Ascending aorta (tissue), 2 donors: ENCODE measurements around the gene ARHGEF19. TPM values are rescaled to one million over a fixed set of nuclear protein-coding genes. Genes with fewer than 3 reads are reported as not detected.
"Not testable (repeated sequence)": the region's sequence is repeated elsewhere in the genome, so short reads cannot be mapped to it uniquely, and the experiment has no call there.

Source experiments
- DNase-seq, 2 donors: peaks; one replicate each; pipeline ENCODE4 v3.0.0-alpha.2; 2019; ENCODE audit warnings: low spot score in 2 of 2
- H3K27ac ChIP-seq, 2 donors: fragments of 200-600 bp; sonication (generic); one replicate each; pipeline ENCODE4 v1.5.1; 2016 to 2017; ENCODE audit warnings: mild to moderate bottlenecking in 1 of 2
- H3K27me3 ChIP-seq: fragments of 200-600 bp; sonication (generic); one replicate; pipeline ENCODE4 v1.5.1; 2017
- H3K36me3 ChIP-seq, 2 donors: fragments of 200-600 bp; sonication (generic); one replicate each; pipeline ENCODE4 v1.5.1; 2016
- H3K4me1 ChIP-seq, 2 donors: fragments of 200-600 bp; sonication (generic); one replicate each; pipeline ENCODE4 v1.5.1; 2016 to 2017; ENCODE audit warnings: mild to moderate bottlenecking in 1 of 2
- H3K4me3 ChIP-seq, 2 donors: fragments of 200-600 bp; sonication (generic); one replicate each; pipeline ENCODE4 v1.5.1; 2016 to 2017; ENCODE audit warnings: mild to moderate bottlenecking in 1 of 2
- H3K9me3 ChIP-seq, 2 donors: fragments of 200-600 bp; sonication (generic); one replicate each; pipeline ENCODE4 v1.5.1; 2016
- CTCF ChIP-seq, 3 experiments: fragments of 200-600 bp in 2 of 3; fragments of 450-650 bp in 1 of 3; sonication (generic) in 2 of 3; IDR thresholded peaks; one replicate each; pipeline ENCODE4 v1.5.1; 2016 to 2019; ENCODE audit warnings: antibody characterized with exemption in 3 of 3, mild to moderate bottlenecking in 1 of 3, moderate library complexity in 1 of 3
- intact Hi-C: fragments of 100-400 bp; cut with DNase I; formaldehyde crosslinking; loops from one replicate; pipeline ENCODE4 v1.15.1; 2023
- total RNA-seq: library from RNA; depleted of rRNA; stranded (reverse); fragments of >200 nt; gene quantifications from one replicate; pipeline ENCODE4 v1.1.0, GENCODE V29; 2016

Gene ARHGEF19
- total RNA-seq, 1 donor from 2014 or later = 1.5 TPM

GRCh38 chr1:16217061-16217785, 4.8 kb upstream of the ARHGEF19 start:
- Histone ChIP-seq H3K4me3 (peak overlapping the region; percentile 67 to 83), H3K36me3 (no peaks in the 10 kb centered on the region), H3K27me3 (no peaks in the 10 kb centered on the region), H3K9me3 (no peaks in the 10 kb centered on the region), H3K27ac (peak overlapping the region; percentile 10 to 52), H3K4me1 (no peaks in the 10 kb centered on the region)
- TF ChIP-seq CTCF (IDR thresholded peaks at IDR 0.05) = no peak
- peak; percentile 93 to 98 for DNase-seq
- intact Hi-C loops = loop anchor here (1.0 to 2.0 kb wide), 2 partner anchors 10 to 20 kb away; partner anchors contain the start of gene CPLANE2

- Histone ChIP-seq H3K4me3 (peak overlapping the region; percentile 67 to 83), H3K36me3 (no peaks in the 10 kb centered on the region), H3K9me3 (no peaks in the 10 kb centered on the region), H3K4me1 (no peaks in the 10 kb centered on the region), H3K27ac (no peak overlapping the region), H3K27me3 (no peaks in the 10 kb centered on the region)
- DNase-seq = peak; percentile 63 to 91
- no peak for TF ChIP-seq CTCF (IDR thresholded peaks at IDR 0.05)
- intact Hi-C loops = loop anchor here (2.0 kb wide), 1 partner anchor 21 kb away; the partner anchor contains the start of gene CPLANE2
Measured at GRCh38 chr1:16215882-16216753, 3.7 kb upstream of the ARHGEF19 start.

GRCh38 chr1:16215240-16215639, 2.8 kb upstream of the ARHGEF19 start:
- H3K36me3 ChIP-seq, H3K27ac ChIP-seq, H3K9me3 ChIP-seq, DNase-seq, H3K4me3 ChIP-seq, intact Hi-C loops, H3K4me1 ChIP-seq, H3K27me3 ChIP-seq: not testable (repeated sequence)

GRCh38 chr1:16213544-16213943, 1.1 kb upstream of the ARHGEF19 start:
- H3K36me3 ChIP-seq, H3K4me1 ChIP-seq, H3K27ac ChIP-seq, DNase-seq, H3K9me3 ChIP-seq, intact Hi-C loops, H3K27me3 ChIP-seq, H3K4me3 ChIP-seq: not testable (repeated sequence)

GRCh38 chr1:16213013-16213412, 561 bp upstream of the ARHGEF19 start:
- intact Hi-C loops = no loop called here
- DNase-seq = no peak
- Histone ChIP-seq H3K27me3 (no peaks in the 10 kb centered on the region), H3K4me3 (no peak overlapping the region), H3K9me3 (no peaks in the 10 kb centered on the region), H3K4me1 (peaks cover 0 to 3% of the 10 kb centered on the region in 2 donors), H3K27ac (no peak overlapping the region), H3K36me3 (no peaks in the 10 kb centered on the region)
- no peak for TF ChIP-seq CTCF (IDR thresholded peaks at IDR 0.05)

GRCh38 chr1:16211824-16212223, 628 bp downstream of the ARHGEF19 start:
- TF ChIP-seq CTCF (IDR thresholded peaks at IDR 0.05) = no peak
- Histone ChIP-seq H3K36me3 (no peaks in the 10 kb centered on the region), H3K27me3 (no peaks in the 10 kb centered on the region), H3K4me1 (peaks cover 6 to 11% of the 10 kb centered on the region in 2 donors), H3K4me3 (no peak overlapping the region), H3K9me3 (no peaks in the 10 kb centered on the region), H3K27ac (no peak overlapping the region)
- DNase-seq = no peak
- intact Hi-C loops = no loop called here
